ENCODE data around the gene RAD23B. TPM values are rescaled to one million over a fixed set of nuclear protein-coding genes. Genes with fewer than 3 reads are reported as not detected.

Gene RAD23B
- total RNA-seq, 1 donor from 2014 or later = 132 TPM

DNA sequence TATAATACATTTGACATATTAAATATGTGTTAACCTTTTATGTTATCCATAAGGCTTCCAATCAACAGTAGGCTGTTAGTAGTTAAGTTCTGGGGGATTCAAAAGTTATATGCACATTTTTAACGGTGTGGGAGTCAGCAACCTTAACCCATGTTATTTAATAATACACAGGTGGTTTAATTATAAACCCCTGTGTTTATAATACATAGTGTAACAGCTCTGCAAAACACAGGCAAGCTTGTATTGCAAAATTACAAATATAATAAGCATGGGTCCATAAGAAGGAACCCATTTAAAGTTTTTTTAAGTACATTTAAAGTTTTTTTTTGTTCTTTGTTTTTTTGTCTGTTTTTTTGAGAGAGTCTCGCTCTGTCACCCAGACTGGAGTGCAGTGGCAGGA is 14.5 kb upstream of the RAD23B start:
- DNase-seq (ENCODE audit: low spot score) = no peak

DNA sequence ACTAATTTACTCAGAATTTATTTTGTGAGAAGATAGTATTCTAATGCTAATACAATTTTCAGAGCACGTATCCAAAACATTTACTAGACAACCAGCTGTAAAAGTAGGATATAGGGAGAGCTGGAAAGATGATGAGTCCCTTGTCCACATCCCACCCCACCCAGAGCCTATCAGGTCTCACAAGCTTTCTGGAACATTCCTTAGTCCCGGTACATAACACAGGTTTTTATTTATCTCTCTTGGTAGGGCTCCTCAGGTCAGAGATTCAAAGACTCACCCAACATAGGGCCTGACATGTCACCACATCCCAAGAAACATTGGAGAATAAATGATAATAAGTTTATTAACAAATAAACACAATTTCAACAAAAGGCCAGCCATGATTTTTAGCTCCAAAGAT is 13.8 kb upstream of the RAD23B start:
- no peak for DNase-seq (ENCODE audit: low spot score)

DNA sequence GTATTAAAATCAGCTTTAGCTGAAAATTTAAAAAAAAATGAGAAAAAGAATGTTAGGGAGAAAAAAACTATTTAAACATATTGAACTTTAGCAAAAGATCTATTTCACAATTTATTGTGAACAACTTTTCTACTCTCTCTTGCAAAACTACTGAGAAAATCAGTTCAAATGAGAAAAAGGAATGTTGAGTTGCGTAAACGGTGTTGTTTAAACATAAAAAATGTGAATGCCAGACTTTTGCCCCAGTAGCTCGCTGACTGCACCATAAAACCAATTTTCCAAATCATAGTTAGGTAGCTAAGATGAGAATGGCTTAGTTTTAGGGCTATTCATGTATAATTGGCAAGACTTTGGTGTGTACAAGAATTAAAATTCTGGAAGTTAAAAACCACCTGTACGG is 13.4 kb upstream of the RAD23B start:
- no peak for DNase-seq (ENCODE audit: low spot score)

DNA sequence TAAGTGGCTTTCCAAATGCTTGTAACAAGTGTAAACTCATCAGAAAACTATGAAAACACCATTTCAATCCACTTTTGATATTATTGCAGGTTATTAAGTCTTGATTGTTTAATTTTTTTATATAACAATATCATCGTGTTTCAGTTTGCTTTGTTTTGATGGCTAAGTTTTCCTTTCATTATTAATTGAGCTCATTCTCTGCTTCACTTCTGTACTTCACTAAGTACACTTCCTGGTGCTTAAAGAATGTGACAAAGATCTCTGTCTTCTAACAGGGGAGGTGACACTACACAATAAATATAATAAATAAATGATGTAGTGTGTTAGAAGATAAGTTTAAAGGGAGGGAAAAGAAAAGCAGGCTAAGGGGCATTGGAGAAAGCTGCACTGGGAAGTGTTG is 13.0 kb upstream of the RAD23B start:
- no peak for DNase-seq (ENCODE audit: low spot score)

DNA sequence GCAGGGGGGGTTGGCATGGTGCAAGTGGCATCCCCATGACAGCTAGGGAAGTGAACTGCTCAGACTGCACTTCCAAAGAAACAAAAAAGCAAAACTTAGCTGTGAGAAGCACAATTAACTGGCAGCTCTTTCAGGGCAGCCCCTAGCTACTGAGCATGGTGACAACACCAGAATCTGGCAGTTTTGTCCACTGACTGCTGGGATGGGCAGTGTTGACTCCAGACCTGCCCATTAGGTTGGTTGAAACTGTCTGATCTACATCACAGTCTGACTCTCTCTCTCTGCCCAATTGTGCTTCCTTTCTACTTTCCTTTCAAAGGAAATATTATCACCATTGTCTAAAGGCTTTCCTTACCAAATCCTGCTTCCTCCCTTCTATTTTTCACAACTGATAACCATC is 12.5 kb upstream of the RAD23B start:
- DNase-seq (ENCODE audit: low spot score) = no peak

DNA sequence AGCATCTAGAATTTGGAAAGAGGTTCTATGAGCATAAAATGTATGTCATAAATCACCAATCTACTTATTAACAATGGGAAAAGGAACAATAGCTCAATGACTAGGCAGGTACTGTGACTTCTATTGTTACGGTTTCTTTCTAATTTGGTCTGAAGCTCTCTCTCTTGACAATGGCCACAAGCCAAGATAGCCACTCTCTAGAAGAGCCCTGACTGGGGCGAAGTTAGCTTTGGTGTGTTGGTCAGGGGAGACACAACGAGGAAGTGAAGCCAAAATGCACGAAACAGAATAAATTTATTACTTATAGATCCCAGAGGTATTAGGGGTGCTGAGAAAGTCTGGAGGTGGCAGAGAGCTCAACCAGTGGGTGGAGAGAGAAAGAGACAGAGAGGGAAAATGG is 9.4 kb upstream of the RAD23B start:
- DNase-seq (ENCODE audit: low spot score) = no peak

DNA sequence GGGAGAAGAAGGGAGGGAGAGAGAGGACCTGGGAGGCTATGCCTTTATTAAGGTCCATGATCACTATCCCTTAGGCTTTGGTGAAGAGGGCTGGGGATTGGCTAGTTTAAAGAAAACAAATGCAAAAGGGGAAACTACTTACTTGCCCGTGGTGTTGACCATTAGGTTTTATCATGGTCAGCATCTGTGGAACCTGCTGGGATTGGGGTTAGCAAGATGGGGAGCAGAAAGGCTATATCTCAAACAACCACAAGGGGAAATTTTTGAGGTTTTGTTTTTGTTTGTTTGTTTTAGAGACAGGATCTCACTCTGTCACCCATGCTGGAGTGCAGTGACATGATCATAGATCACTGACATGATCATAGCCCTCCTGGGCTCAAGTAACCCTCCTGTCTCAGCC is 9.0 kb upstream of the RAD23B start:
- no peak for DNase-seq (ENCODE audit: low spot score)

DNA sequence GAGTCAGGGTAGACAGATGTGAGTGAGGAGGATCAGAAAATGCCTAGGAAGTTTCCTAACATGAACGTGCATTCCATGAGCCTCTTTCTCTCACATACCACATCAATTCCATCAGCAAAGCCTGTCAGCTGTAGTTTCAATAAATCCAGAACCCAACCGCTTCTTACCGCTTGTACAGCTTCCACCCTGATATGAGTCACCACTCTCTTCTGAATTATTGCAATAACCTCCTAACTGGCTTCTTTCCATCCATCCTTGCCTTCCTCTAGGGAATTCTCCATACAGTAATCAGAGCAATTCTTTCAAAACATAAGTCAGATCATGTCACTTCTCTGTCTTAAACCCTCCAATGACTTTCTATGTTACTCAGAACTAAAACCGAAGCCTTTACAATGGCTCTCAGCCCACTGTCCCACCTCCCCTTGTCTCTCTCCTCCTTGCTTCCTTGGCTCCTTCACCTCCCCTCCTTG is 8.1 kb upstream of the RAD23B start:
- DNase-seq (ENCODE audit: low spot score) = no peak

DNA sequence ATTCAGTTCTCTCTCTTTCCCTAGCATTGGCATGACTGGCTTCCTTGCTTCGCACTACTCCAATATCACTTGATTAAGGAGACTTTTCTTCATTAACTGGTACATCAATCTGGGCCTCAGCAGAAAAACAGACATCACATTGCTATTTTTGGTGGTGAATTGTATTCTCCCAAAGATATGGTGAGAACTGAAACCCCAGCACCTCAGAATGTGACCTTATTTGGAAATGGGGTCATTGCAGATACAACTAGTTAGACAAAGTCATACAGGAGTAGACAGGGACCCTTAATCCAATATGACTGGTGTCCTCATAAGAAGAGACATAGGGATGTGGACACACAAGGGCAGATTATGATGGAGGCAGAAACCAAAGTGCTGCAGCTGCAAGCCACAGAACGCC is 7.5 kb upstream of the RAD23B start:
- no peak for DNase-seq (ENCODE audit: low spot score)

DNA sequence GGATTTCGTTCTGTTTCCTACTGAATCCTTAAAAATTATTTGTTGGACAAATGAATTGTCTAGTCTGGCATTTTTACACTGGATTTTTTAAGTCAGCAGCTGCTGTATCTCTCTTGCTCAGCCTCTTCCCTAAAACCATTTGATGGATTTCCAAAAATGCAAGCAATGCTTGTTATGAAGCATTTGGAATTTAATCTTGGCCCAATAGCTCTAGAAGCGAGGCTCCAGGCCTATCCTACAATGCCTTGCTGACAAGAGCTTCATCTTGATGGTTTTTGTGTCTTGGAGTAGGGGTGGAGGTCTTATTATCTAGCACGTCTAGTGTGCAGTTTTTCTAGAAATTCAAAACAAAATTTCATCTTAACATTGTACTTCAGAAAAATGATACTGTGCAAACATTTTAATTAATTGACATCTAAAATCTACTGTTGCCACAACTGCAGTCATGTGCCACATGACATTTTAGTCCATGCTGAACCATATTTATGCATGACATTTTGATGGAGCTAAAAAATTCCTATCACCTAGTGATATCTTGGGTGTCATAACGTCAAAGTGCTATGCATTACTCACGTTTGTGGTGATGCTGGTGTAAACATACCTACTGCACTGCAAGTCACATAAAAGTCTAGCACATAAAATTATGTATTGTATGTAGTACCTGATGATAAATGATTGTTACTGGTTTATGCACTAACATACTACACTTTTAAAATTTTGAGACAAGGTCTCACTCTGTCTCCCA is 5.9 kb upstream of the RAD23B start:
- DNase-seq (ENCODE audit: low spot score) = no peak

DNA sequence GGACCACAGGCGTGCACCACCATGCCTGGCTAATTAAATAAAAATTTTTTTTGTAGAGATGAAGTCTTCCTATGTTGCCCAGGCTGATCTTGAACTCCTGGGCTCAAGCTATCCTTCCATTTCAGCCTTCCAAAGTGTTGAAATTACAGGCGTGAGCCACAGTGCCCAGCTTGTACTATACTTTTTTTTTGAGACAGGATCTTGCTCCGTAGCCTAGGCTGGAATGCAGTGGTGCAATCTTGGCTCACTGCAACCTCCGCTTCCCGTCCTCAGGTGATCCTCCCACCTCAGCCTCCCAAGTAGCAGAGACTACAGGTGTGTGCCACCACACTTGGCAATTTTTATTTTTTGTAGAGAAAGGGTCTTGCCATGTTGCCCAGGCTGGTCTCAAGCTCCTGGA is 5.3 kb upstream of the RAD23B start:
- DNase-seq (ENCODE audit: low spot score) = no peak

DNA sequence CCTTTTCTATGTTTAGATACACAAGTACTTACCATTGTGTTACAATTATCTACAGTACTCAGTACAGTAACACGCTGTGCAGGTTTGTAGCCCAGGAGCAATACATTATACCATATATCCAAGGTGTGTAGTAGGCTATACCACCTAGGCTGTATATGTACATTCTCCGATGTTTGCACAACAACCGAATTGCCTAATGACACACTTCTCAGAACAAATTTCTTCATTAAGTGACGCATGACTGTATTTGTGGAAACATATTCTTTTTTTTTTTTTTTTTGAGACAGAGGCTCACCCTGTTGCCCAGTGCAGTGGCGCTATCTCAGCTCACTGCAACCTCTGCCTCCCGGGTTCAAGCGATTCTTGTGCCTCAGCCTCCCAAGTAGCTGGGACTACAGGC is 4.0 kb upstream of the RAD23B start:
- DNase-seq (ENCODE audit: low spot score) = no peak

DNA sequence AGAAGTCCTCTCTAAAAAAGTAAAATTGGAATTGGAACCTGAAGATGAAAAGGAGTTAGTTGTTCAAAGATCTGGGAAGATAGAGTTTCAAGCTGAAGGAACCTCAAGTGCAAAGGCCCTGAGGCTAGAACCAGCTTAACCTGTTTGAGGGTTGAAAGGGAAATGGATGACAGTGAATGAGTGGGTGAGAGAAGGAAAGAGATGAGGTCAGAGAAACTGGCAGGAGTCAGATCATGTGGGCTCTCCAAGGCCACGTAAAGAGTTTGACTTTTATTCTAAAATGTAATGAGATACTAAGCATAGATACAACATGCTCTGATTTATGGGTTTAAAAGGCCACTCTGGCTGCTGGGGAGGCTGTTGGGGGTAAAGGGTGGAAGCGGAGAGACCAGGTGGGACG is 2.5 kb upstream of the RAD23B start:
- no peak for DNase-seq (ENCODE audit: low spot score)

DNA sequence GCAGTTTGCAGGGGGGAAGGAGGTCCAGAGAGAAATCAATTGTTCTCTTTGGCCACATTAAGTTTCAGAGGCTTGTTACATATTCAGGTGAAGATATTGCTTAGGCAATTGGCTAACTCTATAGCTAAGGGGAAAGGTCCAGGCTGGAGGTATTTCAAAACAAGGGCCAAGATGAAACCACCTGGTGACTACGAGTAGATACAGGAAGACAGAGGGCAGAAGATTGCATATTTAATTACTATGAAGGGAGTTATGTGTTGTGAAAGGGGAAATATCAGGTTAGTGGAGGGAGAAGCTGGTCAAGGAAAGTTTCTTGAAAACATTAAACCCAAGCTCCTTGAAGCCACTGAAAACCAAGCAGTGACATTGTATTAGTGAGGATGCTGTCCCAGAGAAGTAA is 1.9 kb upstream of the RAD23B start:
- no peak for DNase-seq (ENCODE audit: low spot score)

DNA sequence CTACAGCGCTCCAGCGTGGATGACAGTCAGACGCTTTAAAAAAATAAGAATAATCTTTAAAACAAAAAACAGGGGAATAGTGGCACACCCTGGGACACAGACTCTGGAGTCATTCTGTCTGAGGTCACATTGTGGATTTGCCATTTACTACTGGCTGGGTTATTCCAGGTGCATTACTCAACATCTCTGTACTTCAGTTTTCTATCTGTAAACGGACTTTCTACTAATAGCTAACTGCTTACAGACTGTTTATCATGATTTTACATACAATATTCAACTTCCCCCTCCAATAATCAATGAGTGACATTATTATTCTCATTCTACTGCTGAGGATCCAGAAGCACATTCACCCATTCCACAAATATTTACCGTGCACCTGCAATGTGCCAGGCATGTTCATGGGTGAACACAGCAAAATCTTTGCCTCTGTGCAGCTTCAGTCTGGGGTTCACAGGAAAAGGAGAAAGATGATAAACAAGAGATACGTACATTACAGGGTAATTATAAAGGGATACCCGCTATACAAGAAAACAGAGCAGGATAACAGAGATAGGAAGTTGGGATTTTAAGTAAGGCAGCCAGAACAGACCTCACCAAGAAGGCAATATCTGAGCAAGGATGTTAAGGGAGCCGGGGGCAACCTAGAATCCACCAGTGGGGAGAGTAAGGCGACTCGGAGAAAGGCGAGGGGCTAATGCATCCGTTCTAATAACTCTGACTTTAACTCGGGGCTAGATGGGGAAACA is 984 bp upstream of the RAD23B start:
- no peak for DNase-seq (ENCODE audit: low spot score)

DNA sequence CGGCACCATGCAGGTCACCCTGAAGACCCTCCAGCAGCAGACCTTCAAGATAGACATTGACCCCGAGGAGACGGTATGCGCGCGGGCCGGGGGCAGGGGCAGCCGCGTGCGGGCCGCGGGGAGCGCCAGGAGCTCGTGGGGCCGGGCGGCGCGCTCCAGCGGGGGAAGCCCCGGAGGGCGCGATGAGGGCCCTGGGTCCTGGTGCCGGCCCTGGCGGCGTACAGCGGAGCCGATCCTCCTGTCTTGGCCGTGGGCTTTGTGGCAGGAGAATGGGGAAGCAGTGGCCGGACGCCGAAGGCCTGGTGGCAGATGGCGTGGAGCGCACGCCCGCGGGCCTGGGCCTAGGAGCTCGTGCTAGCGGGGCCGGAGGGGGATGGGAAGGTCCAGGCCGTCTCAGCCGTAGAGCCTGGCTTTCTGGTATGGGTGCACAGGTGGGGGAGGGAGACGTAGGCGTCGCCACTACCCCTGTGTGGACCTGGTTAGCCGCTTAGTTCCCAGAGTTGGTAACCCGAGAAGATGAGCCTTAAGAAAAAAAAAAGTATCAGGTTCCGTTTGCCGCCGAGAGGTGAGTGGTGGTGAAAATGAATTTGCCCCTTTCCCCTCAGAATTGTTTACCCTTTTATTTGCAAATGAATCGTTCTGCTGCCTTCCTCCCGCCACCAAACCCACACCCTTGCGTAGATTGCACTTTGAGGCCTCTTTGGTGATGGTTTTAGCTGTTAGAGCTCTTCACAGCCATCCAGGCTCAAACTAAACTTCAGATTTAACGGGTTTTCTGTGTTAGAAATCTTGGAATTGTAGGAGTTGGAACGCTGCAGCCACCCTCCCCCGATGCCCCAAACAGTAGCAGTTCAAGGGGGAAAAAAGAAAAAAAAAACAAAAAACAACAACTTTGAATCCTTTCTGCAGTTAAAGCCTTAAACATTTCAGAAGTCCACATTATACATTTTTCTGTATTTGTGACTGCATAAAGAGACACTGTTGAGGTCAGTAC is 841 bp downstream of the RAD23B start:
- peak; percentile 77 for DNase-seq (ENCODE audit: low spot score)

DNA sequence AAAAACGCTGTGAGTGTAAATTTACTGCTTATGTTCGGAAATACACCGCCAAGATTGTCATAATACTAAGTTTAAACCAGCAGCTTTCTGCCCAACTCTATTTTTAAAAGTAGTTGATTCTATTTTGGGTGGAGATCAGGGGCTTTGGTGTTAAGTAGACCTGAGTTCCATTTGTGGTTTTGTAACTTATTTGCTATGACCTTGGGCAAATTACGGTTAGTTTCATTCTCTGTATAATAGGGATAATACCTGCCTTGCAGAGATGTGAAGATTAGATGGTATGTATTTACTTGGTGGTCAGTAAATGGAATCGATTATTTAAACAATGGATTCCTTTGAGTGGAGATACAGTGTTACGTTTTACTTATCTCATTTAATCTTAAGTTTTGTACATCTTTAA is 1.6 kb downstream of the RAD23B start:
- no peak for DNase-seq (ENCODE audit: low spot score)

DNA sequence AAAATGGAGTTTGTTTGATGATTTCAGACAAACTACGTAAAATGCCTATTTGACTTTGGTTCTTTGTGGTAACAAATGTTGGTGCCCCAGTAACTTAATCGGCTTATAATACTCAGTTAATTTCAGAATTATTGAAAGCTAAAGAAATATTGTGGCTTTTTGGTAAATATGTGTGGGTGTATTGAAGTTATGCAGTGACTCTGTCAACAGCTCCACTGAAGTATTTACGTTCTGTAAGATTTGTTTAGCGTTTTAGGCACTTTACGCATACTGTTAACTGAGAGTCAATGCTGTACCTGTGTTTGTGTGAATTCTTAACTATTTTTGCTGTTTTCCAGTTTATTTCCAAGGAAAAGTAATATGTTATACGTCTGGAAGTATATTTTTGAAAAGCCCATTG is 2.2 kb downstream of the RAD23B start:
- DNase-seq (ENCODE audit: low spot score) = no peak

DNA sequence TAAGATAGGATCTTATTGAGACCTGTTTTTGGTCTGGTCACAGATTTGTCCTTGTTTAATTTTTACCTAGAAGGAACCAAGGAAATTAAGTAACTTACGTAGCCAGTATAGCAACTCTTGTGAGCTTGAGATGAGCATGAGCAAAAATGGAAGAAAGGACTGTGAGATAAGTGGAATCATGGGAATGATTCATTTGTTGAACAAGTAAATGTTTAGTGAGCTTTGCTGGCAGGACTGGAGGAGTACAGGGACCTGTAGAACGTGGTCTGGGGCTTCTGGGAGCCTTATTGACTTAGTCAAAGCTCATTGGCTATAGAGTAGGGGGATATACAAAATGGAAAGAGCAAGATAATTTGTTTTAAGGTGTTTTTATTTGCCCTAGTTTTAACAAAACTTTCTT is 3.0 kb downstream of the RAD23B start:
- DNase-seq (ENCODE audit: low spot score) = no peak

DNA sequence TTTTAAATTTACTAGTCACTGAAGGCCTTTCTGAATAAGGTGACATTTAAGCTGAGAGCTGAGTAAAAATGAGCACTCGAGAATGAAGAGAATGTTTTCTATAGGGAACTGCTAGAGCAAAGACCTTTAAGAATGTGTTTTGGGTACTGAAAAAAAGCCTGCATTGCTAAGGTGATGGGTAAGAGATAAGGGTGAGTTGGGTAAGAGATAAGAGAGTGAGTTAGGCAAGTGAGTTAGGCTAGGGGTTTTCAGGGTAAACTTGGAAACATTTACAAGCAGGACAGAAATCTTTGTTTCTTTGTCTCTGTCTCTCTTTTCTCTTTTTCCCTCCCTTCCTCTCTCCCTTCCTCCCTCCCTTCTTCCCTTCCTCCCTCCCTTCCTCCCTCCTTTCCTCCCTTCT is 5.6 kb downstream of the RAD23B start:
- no peak for DNase-seq (ENCODE audit: low spot score)

DNA sequence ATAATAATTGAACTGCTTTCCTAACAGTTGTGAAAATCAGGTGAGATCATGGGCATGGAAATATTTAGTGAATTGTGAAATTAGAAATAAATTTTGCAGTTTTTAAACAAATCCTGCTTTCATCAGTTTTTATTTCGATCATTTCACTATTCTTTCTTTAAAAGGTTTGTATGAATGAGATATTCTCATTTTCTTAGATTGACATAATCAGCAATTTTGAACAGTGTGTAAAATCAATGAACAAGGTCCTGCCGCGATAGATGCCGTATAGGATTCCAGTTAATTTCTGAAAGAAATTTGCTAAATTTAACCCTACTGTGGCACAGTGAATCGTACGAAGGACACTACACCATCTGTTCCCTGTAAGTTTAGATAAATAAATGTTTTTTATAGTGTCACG is 7.5 kb downstream of the RAD23B start:
- no peak for DNase-seq (ENCODE audit: low spot score)

DNA sequence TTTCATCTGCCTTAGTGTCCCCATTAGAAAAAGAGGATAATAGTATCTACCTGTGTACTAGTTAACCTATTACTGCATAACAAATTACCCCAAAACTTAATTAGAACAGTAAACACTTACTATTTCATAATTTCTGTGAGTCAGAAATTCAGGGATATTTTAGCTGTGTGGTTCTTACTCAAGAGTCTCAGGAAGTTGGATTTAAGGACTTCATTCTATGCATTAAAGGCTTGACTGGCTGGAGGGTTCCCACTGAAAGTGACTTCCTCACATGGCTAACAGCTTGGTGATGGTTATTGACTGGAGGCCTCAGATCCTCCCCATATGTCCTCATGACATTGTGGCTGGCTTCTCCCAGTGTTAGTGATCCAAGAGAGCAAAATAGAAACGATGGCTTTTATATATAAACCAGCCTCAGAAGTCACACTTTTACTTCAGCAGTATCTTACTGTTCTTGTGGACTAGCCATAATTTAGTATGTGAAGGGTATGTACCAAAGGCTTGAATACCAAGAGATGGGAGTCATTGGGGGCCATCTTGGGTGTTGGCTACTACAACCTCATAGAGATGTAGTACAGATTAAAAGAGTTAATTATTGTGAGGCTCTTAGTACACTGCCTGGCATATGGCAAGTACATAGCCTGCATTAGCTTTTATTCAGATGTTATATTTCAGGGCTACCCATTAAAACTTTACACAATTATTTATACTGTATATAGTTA is 9.9 kb downstream of the RAD23B start:
- DNase-seq (ENCODE audit: low spot score) = no peak

Measured in ureter (tissue), 1 donor.